ENCODE measurements around the gene RPTOR.
"Not testable (repeated sequence)": the region's sequence is repeated elsewhere in the genome, so short reads cannot be mapped to it uniquely, and the experiment has no call there.

Gene RPTOR

DNA sequence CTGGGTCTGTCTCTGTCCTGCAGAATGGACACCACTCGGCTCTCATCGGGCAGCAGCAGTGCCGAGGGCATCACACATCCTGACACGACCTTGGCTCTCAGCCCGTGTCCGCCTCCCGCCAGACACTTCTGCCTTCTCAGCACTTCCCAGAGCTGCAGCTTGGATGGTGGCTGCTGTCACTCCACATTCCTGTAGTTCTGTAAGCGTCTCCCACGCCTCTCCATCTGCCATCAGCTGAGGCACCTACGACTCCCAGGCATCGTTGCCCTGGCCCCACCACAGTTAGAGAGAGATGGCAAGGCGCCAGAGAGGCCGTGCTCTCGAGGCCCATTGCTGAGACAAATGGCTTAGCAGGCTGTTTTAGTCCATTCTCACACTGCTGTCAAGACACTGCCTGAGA is 251.1 kb downstream of the RPTOR start:
- DNase-seq (ENCODE audit: low spot score) = no peak

DNA sequence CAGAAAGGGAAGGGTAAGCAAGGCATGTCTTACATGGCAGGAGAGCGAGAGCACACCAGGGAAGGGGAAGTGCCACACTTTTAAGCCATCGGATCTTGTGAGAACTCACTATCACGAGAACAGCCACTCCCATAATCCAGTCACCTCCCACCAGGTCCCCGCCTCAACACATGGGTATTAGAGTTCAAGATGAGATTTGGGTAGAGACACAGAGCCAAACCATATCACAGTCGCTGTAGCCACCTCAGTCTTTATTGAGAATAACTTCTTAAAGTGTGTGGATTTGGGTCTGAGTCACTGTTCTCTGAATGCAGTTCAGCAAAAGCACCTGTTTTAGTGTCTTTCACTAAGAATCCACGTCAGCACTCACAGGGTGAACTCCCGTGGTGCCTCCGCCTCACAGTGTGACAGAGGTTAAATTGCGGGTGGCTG is 251.8 kb downstream of the RPTOR start:
- DNase-seq (ENCODE audit: low spot score) = no peak

DNA sequence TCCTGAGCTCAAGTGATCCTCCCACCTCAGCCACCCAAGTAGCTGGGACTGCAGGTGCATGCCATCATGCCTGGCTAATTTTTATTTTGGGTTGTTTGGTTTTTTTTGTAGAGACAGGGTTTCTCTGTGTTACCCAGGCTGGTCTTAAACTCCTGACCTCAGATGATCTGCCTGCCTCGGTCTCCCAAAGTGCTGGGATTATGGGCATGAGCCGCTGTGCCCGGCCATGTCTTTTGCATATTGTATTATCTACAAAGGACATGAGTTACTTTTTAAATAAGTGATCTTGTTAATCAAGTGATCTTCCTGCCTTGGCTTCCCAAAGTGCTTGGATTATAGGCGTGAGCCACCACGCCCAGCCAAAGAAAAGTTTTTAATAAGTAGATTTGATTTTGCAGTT is 252.6 kb downstream of the RPTOR start:
- not testable (repeated sequence) for DNase-seq (ENCODE audit: low spot score)

DNA sequence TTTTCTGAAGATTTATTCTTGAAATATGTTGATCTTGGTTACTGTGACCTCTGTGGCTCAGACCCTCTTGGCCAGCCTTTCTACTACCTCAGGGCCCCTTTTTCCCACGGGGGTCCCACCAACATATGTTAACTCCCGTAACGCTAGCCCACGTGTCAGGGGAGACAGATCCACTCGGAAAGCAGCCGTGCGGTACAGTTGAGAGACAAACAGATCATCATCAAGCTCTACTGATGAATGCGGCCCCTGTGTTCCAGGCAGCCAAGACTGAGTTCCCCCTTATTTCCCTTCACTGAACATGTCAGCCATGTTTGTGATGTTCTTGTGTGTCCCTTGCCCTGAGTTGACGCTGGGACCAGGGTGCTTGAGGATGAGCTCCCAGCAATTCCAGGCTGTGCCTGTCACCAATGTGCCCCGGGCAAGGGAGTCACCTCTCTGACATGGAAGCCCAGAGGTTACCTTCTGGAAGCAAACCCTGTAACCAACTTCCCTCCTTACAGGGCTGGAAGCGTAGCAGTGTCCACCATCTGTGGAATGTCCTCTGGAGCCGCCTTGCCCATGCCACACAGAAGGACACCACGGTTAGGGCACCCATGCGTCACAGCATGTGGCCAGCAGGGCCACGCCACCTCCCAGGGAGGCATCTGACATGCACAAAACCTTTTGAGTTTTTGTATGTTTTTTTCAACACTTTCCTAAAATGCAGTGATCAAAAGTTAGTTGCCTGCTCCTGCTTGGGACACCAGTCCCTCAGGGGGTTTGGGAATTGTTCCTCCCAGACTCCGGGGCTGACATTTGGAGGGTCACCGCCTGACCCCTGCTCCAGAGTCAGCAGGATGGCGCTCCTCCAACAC is 253.3 kb downstream of the RPTOR start:
- DNase-seq (ENCODE audit: low spot score) = no peak

DNA sequence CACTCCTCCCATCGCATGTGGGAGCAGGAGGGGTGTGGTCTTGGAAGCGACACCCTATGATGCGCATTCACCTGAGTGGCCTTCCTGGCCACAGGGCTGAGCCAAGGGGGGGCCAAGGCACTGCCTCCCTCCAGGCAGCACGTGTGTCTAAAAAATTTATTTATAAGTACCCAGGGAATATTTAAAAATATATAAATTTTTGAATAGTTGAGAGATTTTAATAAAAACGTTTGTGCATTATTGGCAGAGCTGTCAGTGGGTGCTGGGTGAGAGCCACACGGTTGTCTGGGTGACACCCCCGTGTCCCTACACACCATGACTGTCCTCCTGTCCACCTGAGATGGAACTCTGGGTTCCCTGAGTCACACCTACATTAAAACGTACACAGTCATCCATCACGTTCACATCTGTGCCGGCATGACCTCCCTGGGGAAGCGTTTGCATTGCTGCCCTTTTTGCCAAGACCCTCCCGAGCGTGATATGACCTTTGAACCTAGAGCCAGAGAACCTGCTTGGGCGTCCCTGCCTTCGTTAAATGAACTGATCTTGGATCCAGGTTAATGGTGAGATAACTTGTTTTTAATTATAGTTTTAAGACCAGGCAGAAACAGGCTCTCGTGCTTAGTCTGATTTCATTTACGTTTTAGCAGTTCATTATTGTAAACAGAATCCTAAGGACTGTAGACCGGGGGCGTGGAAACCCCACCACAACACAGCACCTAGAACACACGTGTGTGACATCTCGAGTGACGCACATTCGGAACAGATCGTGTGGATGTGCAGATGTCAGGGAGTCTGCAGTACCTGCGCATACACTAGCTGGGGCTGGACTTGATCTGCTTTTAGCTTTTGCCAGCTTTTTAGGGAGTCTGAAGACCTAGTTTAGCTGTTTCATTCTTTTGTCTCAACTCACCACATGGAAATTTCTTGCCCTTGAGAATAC is 254.2 kb downstream of the RPTOR start:
- no peak for DNase-seq (ENCODE audit: low spot score)

DNA sequence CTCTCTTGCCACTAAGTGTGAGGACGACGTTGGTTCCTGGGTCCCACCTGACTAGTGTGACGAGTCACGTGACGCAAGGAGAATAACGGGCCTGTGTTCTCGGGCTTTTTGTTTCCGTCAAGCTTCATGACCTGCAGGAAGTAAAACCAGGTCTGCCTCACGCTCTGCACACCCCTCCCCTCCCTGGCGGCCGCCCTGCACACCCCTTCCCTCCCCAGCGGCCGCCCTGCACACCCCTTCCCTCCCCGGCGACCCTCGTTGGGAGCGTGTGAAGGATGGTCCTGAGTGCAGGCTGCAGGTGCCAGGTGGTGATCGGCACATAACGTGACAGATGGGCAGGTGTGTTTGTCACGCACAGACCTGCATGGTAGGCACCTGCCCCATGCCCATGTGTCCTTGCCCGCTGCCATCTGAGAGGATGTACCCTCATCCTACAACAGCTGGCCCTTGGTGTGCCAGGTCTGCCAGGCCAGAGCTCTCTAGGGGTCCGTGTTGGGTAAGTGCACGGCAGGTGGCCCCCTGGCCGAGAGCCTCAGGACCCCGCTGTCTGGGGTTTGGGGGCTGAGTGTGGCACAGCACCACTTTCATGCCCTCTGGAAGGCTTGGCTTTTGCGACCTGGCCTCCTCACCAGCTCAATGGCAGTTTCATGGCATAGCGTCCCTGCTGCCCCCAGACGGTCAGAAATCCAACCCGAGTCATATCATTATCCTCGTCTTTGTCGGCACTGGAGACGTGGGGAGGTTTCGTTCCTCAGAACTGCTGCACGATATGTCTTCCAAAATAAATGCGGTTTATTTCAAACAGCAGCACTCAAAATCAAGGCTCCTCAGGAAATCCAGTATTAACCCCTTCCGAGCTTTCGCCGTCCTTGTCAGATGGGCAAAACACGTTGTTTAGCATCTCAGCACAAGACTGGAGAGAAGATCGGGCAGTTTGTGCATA is 255.2 kb downstream of the RPTOR start:
- DNase-seq (ENCODE audit: low spot score) = no peak

DNA sequence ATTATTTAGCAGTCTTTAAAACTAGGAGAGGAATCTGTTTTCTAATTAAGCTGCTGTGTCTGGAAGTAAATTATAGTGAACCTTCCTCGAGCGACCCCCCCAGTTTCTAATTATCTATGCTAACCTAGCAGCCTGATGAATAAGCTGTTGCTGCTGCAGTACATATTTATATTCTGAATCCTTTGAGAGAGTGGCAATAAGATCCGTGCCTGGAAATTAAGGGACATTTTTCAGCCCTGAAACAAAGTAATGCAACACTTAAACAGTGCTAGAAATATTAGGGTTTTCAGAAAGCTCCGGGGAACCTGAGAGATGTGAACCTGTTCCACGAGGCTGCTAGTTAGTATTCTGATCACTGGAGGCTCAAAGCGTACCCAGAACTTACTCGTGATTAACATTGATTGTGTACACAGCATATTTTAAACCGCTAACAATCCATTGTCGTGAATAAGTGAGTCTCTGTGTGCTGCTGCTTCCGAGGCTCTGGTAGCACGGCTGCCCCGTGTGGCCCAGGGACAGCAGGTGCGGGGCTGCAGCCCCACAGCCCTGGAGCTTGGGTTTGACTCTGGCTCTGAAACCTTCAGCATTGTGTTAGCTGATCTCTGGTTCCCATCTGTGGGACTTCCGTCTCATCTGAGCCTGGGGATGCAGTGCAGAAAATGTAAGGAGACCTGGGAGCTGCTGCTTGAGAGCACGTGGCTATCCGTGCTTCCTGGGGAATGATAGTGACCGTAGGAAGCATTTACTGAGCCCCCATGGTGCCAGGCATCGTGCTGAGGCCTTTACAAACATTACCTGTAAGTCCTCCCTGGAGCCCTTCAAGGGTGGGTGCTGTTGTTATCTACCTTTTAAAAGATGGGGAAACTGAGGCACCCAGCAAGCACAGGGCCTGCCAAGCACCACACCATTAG is 256.1 kb downstream of the RPTOR start:
- DNase-seq (ENCODE audit: low spot score) = no peak

DNA sequence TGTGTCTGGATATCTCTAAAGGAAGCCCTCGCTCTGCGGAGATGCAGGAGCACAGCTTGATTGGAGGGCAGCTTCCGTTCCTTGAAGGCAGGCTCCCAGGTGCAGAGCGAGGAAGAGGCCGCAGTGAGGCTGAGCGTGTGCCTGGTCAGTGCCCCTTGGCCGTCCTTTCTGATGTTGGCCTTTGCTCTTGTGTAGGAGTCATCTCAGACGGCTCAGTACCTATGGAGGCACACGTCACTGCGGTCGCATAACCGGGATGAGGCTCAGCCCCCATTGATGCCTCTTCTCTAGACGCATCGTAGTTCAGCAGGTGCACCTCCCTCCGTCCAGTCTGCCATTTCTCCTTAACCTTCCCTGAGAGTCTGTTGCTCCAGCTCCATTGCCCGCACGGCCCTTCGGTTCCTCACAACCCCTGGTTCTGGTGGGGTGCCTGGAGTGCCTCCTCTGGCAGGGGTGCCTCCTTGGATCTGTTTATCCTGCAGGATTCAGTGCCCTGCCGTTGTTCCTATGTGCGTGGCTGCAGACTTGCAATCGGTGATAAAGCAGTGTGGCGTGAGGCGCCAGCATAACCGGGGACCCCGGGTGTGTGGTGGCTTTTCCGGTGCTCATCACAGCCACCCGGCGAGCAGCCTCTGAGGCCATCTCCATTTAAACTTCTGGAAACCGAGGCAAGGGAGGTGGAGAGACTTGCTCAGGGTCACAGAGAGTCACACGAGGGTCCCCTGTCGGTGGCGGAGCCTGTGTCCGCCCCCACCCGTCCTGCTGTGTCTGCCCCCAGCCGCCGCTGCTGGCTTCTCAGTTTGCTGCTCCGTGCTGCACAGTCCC is 258.2 kb downstream of the RPTOR start:
- no peak for DNase-seq (ENCODE audit: low spot score)

DNA sequence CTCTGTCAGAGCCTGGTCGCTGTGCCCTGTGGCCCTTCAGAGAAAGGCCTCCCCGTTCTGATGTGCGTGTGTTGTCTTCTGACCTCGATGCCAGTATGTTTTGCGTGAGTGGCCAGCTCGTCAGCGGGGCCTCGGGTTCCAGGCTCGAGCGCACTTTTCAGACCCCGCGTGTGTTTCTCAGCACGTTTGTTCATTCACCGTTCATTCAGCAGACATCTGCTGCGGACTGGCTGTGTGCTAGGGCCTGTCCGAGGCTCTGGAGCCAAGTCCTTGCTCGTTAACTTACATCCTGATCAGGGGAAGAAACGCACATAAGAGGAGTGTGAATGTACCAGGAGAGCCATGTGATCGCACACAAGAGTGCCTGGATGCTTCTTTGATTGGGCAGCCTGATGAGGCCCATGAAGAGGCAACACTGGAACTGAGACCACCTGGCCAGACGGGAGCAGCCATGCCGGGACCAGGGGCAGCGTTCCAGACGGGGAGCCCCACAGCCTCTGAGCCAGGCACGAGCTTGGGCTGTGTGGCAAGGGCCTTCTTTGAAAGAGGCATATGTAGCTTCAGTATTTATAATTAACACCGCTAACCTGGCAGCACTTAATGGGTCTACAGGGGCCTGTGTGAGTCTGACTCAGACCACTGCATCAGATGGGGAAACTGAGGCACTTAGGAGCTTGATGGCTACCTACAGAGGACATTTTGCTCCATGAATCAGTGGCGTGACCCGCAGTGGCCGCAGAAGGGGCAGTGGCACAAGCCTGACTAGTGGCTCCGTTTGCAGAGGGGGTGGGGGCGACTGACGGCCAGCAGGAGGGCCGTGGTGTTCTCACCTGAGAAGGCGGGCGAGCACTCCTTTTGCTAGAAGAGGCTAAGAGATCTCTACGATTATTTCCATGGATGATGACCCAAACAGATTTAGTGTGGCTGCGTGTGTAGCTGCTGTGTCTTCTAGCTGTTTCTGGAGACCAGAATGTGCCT is 259.1 kb downstream of the RPTOR start:
- DNase-seq (ENCODE audit: low spot score) = no peak

DNA sequence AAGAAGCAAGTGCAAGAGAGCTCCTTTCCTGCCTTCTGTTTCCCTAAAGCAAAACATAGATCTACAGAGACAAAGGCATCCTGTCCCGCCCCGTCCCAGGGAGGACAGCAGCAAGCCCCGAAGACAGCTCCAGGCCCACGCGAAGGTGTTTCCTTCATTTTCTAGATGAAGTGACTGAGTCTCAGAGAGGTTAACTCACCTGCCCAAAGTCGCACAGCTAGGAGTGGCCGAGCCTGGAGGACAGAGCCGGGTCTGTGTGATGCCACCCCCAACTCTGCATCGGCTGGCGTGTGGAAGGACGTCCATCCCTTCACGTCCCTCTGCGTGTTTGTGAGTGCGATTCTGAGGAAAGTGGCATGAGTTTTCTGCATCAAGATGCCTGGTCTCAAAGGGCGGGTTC is 259.8 kb downstream of the RPTOR start:
- DNase-seq (ENCODE audit: low spot score) = no peak

DNA sequence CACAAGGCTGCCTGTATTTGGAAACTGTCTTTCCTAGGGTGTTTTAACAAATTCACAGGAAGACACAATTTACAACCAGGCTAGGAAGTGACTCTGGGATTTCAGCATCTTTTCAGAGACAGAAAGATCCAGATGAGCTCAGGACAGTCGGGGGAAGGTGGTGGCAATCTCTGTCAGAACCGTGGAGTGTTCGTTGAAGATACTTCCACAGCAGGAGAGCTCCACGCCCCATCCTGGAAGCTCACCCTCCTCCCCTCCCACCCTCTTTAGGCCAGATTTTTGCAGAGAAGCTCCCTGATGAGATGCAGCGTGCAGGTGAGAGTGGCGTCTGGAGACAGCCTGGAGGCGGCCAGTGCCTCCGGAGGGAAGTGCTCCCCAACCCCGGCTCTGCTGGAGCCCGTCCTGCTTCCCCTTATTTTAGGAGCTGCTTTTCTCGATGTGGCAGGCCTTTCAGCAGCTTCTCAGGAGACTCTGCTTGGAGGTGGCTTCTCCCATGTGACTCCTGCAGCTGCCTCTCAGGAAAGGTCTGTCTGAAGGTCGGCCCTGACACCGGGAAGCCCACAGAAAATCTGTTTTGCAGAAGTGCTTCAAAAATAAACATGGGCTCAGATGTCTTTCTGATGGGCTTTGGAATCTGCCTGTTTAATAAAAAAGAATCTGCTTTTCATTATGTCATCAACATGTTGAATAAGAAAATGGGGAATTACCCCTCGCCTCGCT is 260.6 kb downstream of the RPTOR start:
- no peak for DNase-seq (ENCODE audit: low spot score)

DNA sequence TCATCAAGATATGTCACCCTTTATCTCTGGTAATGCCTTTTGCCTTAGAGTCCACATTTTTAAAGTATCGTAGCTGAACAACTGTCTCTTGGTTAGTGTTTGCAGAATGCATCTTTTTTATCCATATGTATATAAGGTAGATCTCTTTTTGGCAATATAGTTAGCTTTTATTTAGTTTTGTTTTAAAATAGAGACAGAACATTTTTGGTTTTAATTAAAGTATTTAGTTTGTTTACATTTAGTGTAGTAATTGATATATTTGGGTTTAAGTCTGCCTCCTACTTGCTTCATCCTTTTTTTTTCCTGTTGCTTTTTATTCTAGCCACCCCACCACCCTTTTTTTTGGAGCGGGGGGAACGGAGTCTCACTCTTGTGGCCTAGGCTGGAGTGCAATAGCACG is 262.4 kb downstream of the RPTOR start:
- no peak for DNase-seq (ENCODE audit: low spot score)

DNA sequence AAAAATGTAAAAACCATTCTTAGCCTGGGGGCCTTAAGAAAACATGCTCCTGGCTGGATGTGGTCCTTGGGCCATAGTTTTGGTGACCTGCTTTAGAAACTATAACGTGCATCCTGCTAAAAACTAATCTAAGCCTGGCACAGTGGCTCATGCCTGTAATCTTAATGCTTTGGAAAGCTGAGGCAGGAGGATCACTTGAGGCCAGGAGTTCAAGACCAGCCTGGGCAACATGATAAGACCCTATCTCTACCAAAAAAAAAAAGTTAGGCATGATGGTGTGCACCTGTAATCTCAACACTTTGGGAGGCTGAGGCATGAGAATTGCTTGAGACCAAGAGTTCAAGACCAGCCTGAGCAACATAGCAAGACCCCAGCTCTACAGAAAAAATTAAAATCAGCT is 263.2 kb downstream of the RPTOR start:
- no peak for DNase-seq (ENCODE audit: low spot score)

DNA sequence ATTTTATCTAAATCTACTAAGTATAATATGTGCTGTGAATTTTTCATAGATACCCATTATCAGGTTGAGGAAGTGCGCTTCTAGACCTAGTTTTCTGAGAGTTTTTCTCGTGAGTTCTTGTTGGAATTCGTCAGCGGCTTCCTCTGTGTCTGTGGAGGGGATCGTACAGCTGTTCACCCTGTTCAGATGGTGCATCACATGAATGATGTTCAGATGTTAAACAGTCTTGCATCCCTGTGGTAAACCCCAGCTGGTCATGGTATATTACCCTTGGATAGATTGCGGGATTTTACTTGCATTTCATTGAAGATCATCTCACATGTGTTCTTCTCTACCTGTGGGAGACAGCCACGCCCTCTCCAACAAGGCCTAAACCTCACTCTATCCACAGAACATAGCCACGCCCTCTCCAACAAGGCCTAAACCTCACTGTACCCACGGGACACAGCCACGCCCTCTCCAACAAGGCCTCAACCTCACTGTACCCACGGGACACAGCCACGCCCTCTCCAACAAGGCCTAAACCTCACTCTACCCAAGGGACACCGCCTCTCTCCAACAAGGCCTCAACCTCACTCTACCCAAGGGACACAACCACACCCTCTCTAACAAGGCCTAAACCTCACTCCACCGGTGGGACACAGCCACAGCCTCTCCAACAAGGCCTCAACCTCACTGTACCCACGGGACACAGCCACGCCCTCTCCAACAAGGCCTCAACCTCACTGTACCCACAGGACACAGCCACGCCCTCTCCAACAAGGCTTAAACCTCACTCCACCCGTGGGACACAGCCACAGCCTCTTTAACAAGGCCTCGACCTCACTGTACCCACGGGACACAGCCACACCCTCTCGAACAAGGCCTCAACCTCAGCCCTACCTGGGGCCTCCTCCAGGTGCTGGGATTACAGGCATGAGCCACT is 266.8 kb downstream of the RPTOR start:
- no peak for DNase-seq (ENCODE audit: low spot score)

DNA sequence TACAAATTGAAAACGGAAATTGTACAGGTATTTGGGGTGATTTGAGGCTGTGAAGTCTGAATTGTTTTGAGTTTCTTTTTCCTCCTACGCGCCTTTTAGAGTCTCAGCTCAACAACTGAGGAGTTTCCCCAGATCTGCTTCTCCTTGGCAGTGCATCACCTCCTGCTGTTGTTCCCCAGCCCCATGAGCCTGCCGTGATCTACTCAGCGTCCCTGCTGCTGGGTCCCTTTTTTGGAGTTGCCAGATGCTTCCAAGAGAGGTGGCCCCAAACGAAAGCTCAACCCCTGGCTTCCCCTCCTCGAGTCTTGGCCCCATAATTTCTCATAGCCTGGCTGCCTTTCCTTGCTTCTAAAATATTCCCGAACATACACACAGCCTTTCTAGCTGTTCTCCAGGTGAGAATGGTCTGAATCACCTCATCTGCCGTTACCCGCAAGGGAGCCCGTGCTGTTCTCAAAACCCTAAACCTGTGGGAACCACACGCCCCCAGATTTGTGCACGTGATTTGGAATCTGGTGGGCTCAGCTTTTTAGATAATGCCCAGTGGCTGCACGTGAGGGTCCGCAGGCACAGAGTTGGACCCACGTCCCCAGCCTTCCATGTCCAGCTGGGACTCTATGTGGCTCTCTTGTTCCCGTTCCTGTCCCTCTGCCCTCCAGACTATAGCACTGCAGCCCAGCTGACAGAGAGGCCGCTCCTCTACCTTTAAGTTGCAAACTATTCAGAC is 267.9 kb downstream of the RPTOR start:
- no peak for DNase-seq (ENCODE audit: low spot score)

DNA sequence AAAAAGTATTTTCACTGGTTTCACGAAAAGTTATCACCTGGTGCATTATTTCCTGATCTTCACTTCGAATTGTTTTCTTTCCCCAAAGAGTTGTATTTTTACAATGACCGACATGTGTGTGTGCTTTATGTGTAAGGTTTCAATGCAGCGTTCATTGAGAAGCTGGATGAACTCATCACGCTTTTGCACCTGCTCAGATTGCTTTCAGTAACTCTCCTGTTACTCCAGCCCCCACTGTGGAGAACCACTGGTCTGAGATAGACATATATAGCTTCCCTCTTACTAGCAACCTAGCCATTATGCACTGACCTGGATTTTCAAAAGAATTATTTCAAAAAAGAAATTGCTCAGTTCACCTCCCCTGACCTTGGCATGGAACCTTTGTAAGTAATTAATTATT is 268.7 kb downstream of the RPTOR start:
- no peak for DNase-seq (ENCODE audit: low spot score)

All from SK-N-DZ (cell line).